WTC11 (cell line): Measurements from ENCODE around the gene NDE1. TPM values are rescaled to one million over a fixed set of nuclear protein-coding genes. Genes with fewer than 3 reads are reported as not detected.

Experiments
- total RNA-seq: library from RNA; stranded (reverse); gene quantifications from 3 replicates; pipeline ENCODE4 v1.2.3, GENCODE V29; 2021

The NDE1 gene
- total RNA-seq, 1 experiment from 2014 or later: 39.4 TPM

Other genes with a start within 250 kb of the NDE1 start
- 13.6 to 20.5 TPM (median 19.7 TPM) in 3 replicates for gene BMERB1, start 215.7 kb upstream of the NDE1 start, total RNA-seq
- gene MARF1, start 7.1 kb upstream of the NDE1 start, total RNA-seq: 26.2 to 31.9 TPM (median 28.5 TPM) in 3 replicates
- gene MYH11, start 206.8 kb downstream of the NDE1 start, total RNA-seq: 0.69 to 0.74 TPM (median 0.69 TPM) in 3 replicates
- 35.7 to 39.5 TPM (median 39.1 TPM) in 3 replicates for gene CEP20, start 238.4 kb downstream of the NDE1 start, total RNA-seq